Hepatocyte (in vitro differentiated cells): ENCODE data around the gene C1GALT1C1L.

Experiments used
- CTCF ChIP-seq: fragments of 200-600 bp; sonication (generic); IDR thresholded peaks from 2 replicates; pipeline ENCODE4 v1.5.1; 2016; ENCODE audit warnings: antibody characterized with exemption, mild to moderate bottlenecking; ENCODE audit not compliant: poor library complexity
- EZH2 ChIP-seq: fragments of 200-600 bp; sonication (generic); IDR thresholded peaks from 2 replicates; pipeline ENCODE4 v1.6.1; 2016; ENCODE audit warnings: antibody characterized with exemption, mild to moderate bottlenecking, borderline replicate concordance

- no peak for TF ChIP-seq CTCF
- no peak for TF ChIP-seq EZH2
Measured at GRCh38 chr2:43675646-43676321, 445 bp downstream of the C1GALT1C1L start.
